Mesendoderm (in vitro differentiated cells): ENCODE measurements around the gene MEGF6.

Source experiments
- DNase-seq: peaks from one replicate; pipeline ENCODE4 v3.0.0; 2013
- H2AK5ac ChIP-seq: 2 replicates; pipeline ENCODE4 v1.6.1; 2013; ENCODE audit warnings: low read length, inconsistent platforms
- H2BK120ac ChIP-seq: 2 replicates; pipeline ENCODE4 v1.6.1; 2013; ENCODE audit warnings: low read depth, mild to moderate bottlenecking, low read length, moderate library complexity, mixed read lengths
- H2BK15ac ChIP-seq: replicated peaks from 2 replicates; pipeline ENCODE4 v1.6.1; 2013; ENCODE audit warnings: low read depth, mild to moderate bottlenecking, moderate library complexity
- H2BK5ac ChIP-seq: 2 replicates; pipeline ENCODE4 v1.6.1; 2013; ENCODE audit warnings: low read length, inconsistent platforms
- H3K18ac ChIP-seq: 2 replicates; pipeline ENCODE4 v1.6.1; 2013; ENCODE audit warnings: mild to moderate bottlenecking, low read length, mixed read lengths
- H3K23ac ChIP-seq: one replicate; pipeline ENCODE4 v1.6.1; 2013; ENCODE audit warnings: low read length
- H3K27ac ChIP-seq: 2 replicates; pipeline ENCODE4 v1.5.1; 2013; ENCODE audit warnings: low read depth, mild to moderate bottlenecking, inconsistent platforms, low read length, moderate library complexity
- H3K27me3 ChIP-seq: 2 replicates; pipeline ENCODE4 v1.6.1; 2013; ENCODE audit warnings: low read length, control low read depth, mild to moderate bottlenecking, inconsistent platforms; ENCODE audit not compliant: insufficient read depth, poor library complexity
- H3K36me3 ChIP-seq: 2 replicates; pipeline ENCODE4 v1.6.1; 2013; ENCODE audit warnings: low read length, inconsistent platforms; ENCODE audit not compliant: control insufficient read depth, insufficient read depth
- H3K4ac ChIP-seq: one replicate; pipeline ENCODE4 v1.6.1; 2013; ENCODE audit warnings: low read depth, mild to moderate bottlenecking, low read length, moderate library complexity
- H3K4me1 ChIP-seq: 2 replicates; pipeline ENCODE4 v1.6.1; 2013; ENCODE audit warnings: low read depth, low read length, inconsistent platforms; ENCODE audit not compliant: control insufficient read depth
- H3K4me2 ChIP-seq: 2 replicates; pipeline ENCODE4 v1.6.1; 2013; ENCODE audit warnings: low read length
- H3K4me3 ChIP-seq: 2 replicates; pipeline ENCODE4 v1.5.1; 2013; ENCODE audit warnings: mild to moderate bottlenecking, low read length
- H3K56ac ChIP-seq: one replicate; pipeline ENCODE4 v1.6.1; 2013; ENCODE audit warnings: low read length
- H3K79me1 ChIP-seq: 2 replicates; pipeline ENCODE4 v1.6.1; 2013; ENCODE audit warnings: low read length, inconsistent platforms
- H3K79me2 ChIP-seq: 2 replicates; pipeline ENCODE4 v1.6.1; 2013; ENCODE audit warnings: mild to moderate bottlenecking, low read length; ENCODE audit not compliant: control insufficient read depth, insufficient read depth
- H3K9ac ChIP-seq: 2 replicates; pipeline ENCODE4 v1.6.1; 2013; ENCODE audit warnings: low read length, inconsistent platforms
- H4K5ac ChIP-seq: one replicate; pipeline ENCODE4 v1.6.1; 2013; ENCODE audit warnings: low read length
- H4K8ac ChIP-seq: one replicate; pipeline ENCODE4 v1.6.1; 2013; ENCODE audit warnings: low read depth, mild to moderate bottlenecking, control low read depth, low read length, moderate library complexity
- WGBS: extraction: QIAGEN DNeasy Blood & Tissue Kit; methylation state at CpG from one replicate; pipeline ENCODE4 v1.1.7; 2013; ENCODE audit warnings: low lambda C conversion rate, missing lambda C conversion rate; ENCODE audit not compliant: insufficient coverage; ENCODE audit errors: extremely low coverage; 5-methylcytosine and 5-hydroxymethylcytosine counted together

Gene MEGF6

GRCh38 chr1:3599286-3599811 is 12.0 kb downstream of the MEGF6 start:
- Histone ChIP-seq H3K56ac (peak overlapping the region; percentile 56), H3K4me3 (no peak overlapping the region), H4K5ac (no peak overlapping the region), H2BK5ac (no peak overlapping the region), H4K8ac (no peak overlapping the region), H3K27ac (no peak overlapping the region), H3K18ac (no peak overlapping the region), H2BK15ac (no peak overlapping the region), H3K79me2 (no peaks in the 10 kb centered on the region), H3K36me3 (no peaks in the 10 kb centered on the region), H3K9ac (no peak overlapping the region), H3K27me3 (no peaks in the 10 kb centered on the region), H3K23ac (no peak overlapping the region), H2BK120ac (no peak overlapping the region), H3K4me1 (no peaks in the 10 kb centered on the region), H3K4me2 (no peak overlapping the region), H2AK5ac (no peak overlapping the region), H3K79me1 (no peaks in the 10 kb centered on the region), H3K4ac (no peak overlapping the region)
- DNase-seq, result no peak
- no CpG with 5 or more reads among the region's 16 CpGs for WGBS

DNA sequence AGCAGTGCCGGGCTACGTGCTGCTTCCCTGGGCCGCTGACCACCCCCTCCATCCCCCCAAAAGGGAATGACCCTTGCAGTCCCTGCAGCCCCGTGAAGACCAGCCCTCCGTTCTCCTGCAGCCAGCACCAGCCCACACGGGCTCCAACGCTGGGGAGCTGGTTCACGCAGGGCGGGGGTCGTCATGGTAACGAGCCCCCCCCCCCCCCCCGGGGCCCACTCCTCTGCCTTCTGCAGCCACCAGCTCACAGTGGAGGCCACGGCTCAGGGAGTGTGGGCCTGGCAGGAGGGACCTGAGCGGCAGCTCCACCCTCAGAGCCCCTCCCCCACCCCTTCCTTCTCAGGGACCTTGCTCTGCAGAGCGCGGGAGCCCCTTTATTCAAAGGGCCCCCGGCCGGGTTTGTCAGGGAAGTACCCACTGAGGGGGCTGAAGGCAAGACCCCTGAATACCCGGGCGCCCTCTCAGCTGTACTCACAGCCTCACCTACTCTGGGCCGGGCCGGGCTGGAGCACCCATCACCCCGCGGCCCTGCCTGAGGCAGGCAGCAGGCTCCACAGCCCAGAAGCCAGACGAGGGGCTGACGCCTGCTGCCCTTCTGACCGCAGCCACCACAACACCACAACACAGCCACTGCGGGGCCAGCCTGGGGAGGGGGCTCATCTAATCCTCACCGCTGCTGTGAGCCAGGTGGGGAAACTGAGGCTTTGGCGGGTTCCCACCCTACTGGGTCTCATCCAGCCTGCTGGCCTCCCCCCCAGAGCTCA is 12.6 kb downstream of the MEGF6 start:
- H3K4me2 ChIP-seq, result no peak overlapping the region
- no peaks in the 10 kb centered on the region for H3K4me1 ChIP-seq
- WGBS, result no CpG with 5 or more reads among the region's 30 CpGs
- no peaks in the 10 kb centered on the region for H3K36me3 ChIP-seq
- H3K9ac ChIP-seq, result no peak overlapping the region
- no peak overlapping the region for H4K8ac ChIP-seq
- H3K79me2 ChIP-seq, result no peaks in the 10 kb centered on the region
- H2BK120ac ChIP-seq, result no peak overlapping the region
- peak overlapping the region; percentile 56 for H3K56ac ChIP-seq
- DNase-seq, result peak; percentile 19
- H2BK5ac ChIP-seq, result no peak overlapping the region
- no peak overlapping the region for H3K23ac ChIP-seq
- H3K4me3 ChIP-seq, result no peak overlapping the region
- no peaks in the 10 kb centered on the region for H3K79me1 ChIP-seq
- H4K5ac ChIP-seq, result no peak overlapping the region
- no peak overlapping the region for H2AK5ac ChIP-seq
- no peak overlapping the region for H3K18ac ChIP-seq
- H3K4ac ChIP-seq, result no peak overlapping the region
- no peaks in the 10 kb centered on the region for H3K27me3 ChIP-seq
- H3K27ac ChIP-seq, result no peak overlapping the region
- no peak overlapping the region for H2BK15ac ChIP-seq

DNA sequence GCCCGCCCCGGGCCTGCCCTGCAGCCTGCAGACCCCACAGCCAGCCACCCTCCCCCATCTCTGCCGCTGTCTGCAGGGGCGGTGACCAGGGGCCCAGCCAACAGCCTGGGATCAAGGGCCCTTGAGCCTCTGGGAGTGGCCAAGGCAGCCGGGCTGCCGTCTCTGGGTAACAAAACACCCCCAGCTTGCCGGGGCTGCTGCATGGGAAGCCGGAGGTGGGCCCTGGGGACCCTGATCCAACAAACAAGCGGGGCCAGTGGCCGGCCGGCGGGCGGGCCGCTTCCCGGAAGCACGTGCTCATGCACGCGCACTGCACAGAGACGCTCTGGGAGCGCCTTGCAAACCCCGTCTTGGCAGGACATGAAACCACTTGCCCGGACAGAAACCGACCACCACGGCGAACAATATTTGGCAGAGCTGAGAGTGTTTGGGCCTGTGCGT is 13.2 kb downstream of the MEGF6 start:
- Histone ChIP-seq H3K4me3 (no peak overlapping the region), H2BK15ac (no peak overlapping the region), H3K4ac (no peak overlapping the region), H2BK5ac (no peak overlapping the region), H2AK5ac (no peak overlapping the region), H4K8ac (no peak overlapping the region), H4K5ac (no peak overlapping the region), H3K79me1 (no peaks in the 10 kb centered on the region), H3K9ac (no peak overlapping the region), H3K27me3 (no peaks in the 10 kb centered on the region), H3K4me2 (no peak overlapping the region), H3K56ac (peak overlapping the region; percentile 58), H3K18ac (no peak overlapping the region), H2BK120ac (no peak overlapping the region), H3K79me2 (no peaks in the 10 kb centered on the region), H3K4me1 (no peaks in the 10 kb centered on the region), H3K36me3 (no peaks in the 10 kb centered on the region), H3K27ac (peak overlapping the region; percentile 33), H3K23ac (peak overlapping the region; percentile 80)
- no CpG with 5 or more reads among the region's 26 CpGs for WGBS
- DNase-seq, result no peak

DNA sequence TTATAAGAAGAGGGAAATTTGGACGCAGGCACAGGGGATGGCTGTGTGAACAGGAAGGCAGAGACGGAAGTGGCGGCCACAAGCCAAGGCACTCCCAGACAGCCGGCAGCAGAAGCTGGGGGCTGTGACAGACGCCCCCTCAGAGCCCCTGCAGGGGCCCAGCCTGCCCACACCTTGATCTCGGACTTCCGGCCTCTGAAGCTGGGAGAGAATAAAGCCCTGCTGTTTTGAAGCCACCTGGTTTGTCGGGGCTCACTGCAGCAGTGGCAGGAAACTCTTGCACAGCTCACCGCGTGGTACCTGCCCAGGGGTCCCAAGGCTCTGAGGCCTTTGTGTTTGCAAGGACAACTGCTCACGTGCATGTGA is 13.7 kb downstream of the MEGF6 start:
- Histone ChIP-seq H3K4me1 (no peaks in the 10 kb centered on the region), H3K4me3 (no peak overlapping the region), H2AK5ac (no peak overlapping the region), H3K56ac (peak overlapping the region; percentile 58), H4K5ac (no peak overlapping the region), H3K36me3 (no peaks in the 10 kb centered on the region), H3K79me2 (no peaks in the 10 kb centered on the region), H3K4ac (no peak overlapping the region), H3K79me1 (no peaks in the 10 kb centered on the region), H4K8ac (no peak overlapping the region), H3K9ac (no peak overlapping the region), H2BK5ac (no peak overlapping the region), H3K27ac (no peak overlapping the region), H3K27me3 (no peaks in the 10 kb centered on the region), H2BK120ac (no peak overlapping the region), H3K23ac (no peak overlapping the region), H3K18ac (no peak overlapping the region), H3K4me2 (no peak overlapping the region), H2BK15ac (no peak overlapping the region)
- WGBS, result no CpG with 5 or more reads among the region's 11 CpGs
- DNase-seq, result peak; percentile 18

- Histone ChIP-seq H3K36me3 (no peaks in the 10 kb centered on the region), H2BK15ac (no peak overlapping the region), H3K56ac (no peak overlapping the region), H3K27ac (no peak overlapping the region), H3K4me3 (no peak overlapping the region), H4K8ac (no peak overlapping the region), H3K79me2 (no peaks in the 10 kb centered on the region), H3K9ac (no peak overlapping the region), H2BK120ac (no peak overlapping the region), H3K4me2 (no peak overlapping the region), H3K27me3 (no peaks in the 10 kb centered on the region), H3K4me1 (no peaks in the 10 kb centered on the region), H3K4ac (no peak overlapping the region), H3K23ac (no peak overlapping the region), H3K79me1 (no peaks in the 10 kb centered on the region), H4K5ac (no peak overlapping the region), H2AK5ac (no peak overlapping the region), H3K18ac (no peak overlapping the region), H2BK5ac (no peak overlapping the region)
- WGBS, result no CpG with 5 or more reads among the region's 29 CpGs
- no peak for DNase-seq
Measured at GRCh38 chr1:3596663-3597598, 14.4 kb downstream of the MEGF6 start.
